Measurements from ENCODE around the gene ACAD11.

DNA sequence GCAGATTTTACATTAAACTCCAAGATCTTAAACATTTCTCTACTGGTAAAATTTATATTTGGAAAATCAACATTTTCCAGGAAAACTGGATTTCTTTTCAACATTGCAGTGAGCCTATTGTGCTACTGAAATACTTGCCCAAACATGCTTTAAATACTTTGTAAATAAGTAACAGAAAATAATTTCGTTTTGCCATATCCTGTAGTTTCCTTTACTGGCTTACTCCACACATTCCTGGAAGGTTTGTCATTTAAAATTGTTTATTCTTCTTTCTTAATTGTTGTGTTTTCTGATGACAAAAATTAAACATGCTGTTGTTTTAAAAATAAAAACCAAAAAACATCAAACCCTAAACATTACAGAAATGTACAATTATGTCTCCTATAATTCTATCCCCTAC, 22.0 kb downstream of the ACAD11 start:
- TF ChIP-seq, protein P1, sequence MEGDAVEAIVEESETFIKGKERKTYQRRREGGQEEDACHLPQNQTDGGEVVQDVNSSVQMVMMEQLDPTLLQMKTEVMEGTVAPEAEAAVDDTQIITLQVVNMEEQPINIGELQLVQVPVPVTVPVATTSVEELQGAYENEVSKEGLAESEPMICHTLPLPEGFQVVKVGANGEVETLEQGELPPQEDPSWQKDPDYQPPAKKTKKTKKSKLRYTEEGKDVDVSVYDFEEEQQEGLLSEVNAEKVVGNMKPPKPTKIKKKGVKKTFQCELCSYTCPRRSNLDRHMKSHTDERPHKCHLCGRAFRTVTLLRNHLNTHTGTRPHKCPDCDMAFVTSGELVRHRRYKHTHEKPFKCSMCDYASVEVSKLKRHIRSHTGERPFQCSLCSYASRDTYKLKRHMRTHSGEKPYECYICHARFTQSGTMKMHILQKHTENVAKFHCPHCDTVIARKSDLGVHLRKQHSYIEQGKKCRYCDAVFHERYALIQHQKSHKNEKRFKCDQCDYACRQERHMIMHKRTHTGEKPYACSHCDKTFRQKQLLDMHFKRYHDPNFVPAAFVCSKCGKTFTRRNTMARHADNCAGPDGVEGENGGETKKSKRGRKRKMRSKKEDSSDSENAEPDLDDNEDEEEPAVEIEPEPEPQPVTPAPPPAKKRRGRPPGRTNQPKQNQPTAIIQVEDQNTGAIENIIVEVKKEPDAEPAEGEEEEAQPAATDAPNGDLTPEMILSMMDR (IDR thresholded peaks at IDR 0.05) = no peak
- TF ChIP-seq TCF7L2 (IDR thresholded peaks at IDR 0.05; ENCODE audit: low read depth, low read length) = no peak
